ENCODE results near the gene ADCY7. TPM values are rescaled to one million over a fixed set of nuclear protein-coding genes. Genes with fewer than 3 reads are reported as not detected.
A peak's percentile ranks its signal among the peaks of the same experiment; 100 is the strongest.

The ADCY7 gene
- total and polyA plus RNA-seq, 3 donors from 2014 or later, result 5.9 to 9.4 (median 5.9) TPM

DNA sequence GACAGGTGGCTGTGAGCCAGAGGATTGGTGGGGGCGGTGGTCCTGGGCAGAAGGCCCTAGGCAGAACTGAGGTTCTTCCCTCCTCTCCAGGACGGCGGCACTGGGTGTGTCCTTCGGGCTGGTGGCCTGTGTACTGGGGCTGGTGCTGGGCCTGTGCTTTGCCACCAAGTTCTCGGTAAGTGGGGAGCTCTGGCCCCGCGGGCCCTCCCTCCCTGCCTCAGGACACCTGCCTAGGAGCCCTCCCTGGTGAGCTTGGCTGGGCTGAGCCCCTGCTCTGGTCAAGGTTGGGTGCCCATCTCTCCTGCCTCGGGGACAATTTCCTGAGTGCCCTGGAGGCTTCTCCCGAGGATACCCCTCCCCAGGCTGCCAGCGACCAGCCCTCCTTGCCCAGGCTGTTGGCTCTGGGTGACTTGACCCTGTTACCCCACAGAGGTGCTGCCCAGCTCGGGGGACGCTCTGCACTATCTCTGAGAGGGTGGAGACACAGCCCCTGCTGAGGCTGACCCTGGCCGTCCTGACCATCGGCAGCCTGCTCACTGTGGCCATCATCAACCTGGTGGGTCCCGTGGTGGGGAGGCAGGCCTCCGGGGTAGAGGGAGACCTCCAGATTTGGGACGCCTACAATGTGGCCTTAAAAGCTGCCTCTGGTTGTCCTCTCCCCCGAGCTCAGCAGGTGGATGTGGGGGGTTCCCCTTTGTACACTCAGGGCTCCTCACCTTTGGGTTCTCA lies 42.0 kb downstream of the ADCY7 start:
- Histone ChIP-seq H3K36me3 (ENCODE audit: low read depth, missing control alignments) (no peaks in the 10 kb centered on the region), H3K4me3 (no peak overlapping the region), H3K27ac (no peak overlapping the region), H3K4me1 (peaks cover 19% of the 10 kb centered on the region), H3K9me3 (no peaks in the 10 kb centered on the region), H3K27me3 (no peaks in the 10 kb centered on the region)
- DNase-seq, result peak; percentile 13
- TF ChIP-seq POLR2A (IDR thresholded peaks at IDR 0.05) (no peak), CTCF (IDR thresholded peaks at IDR 0.05) (no peak)
- intact Hi-C loops (cut with DNase I; ENCODE audit: low total_unique reads), result no loop called here
- WGBS, 2 donors, result 91 to 99% methylated on average over 6 to 11 of the region's 18 CpGs

GRCh38 chr16:50309156-50309526 lies 42.8 kb downstream of the ADCY7 start:
- Histone ChIP-seq H3K36me3 (ENCODE audit: low read depth, missing control alignments) (no peaks in the 10 kb centered on the region), H3K4me3 (no peak overlapping the region), H3K9me3 (no peaks in the 10 kb centered on the region), H3K27me3 (no peaks in the 10 kb centered on the region), H3K4me1 (peaks cover 26% of the 10 kb centered on the region), H3K27ac (no peak overlapping the region)
- no peak for TF ChIP-seq POLR2A (IDR thresholded peaks at IDR 0.05)
- no peak for TF ChIP-seq CTCF (IDR thresholded peaks at IDR 0.05)
- WGBS, 2 donors, result 73 to 81% methylated on average over 5 to 11 of the region's 11 CpGs
- no peak for DNase-seq
- intact Hi-C loops (cut with DNase I; ENCODE audit: low total_unique reads), result no loop called here

DNA sequence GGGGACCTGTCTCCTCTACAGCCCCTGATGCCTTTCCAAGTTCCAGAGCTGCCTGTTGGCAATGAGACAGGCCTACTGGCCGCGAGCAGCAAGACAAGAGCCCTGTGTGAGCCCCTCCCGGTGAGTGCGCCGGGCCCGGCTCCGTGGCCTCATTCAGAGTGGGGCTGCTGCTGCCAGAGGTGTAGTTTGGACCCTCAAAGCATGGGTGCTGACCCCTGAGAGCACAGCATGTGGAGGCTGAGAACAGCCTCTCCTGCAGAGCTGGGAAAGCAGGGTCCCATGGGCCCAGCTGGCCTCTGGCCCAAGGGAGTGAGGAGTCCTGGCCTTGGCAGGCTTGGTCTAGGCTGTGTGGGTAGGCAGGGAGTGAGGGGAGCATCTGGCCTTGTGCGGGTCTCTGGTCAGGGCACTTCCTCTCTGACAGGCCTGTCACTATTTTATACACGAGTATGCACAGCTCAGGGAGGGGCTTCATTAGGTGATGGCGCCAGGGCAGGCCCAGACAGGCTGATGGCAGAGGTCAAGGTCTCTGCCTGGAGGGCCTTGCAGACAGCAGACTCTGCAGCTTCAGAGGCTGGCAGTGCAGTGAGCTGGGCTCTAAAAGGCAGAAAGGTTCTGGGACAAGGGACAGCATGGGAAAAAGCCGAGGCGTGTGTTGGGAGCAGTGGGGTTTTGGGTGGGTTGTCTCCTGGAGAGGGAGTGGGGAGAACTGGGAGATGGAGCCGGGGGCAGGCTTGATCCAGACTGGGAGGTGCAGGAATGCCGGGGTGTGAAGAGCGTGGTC lies 43.4 kb downstream of the ADCY7 start:
- H3K36me3 ChIP-seq (ENCODE audit: low read depth, missing control alignments), result no peaks in the 10 kb centered on the region
- intact Hi-C loops (cut with DNase I; ENCODE audit: low total_unique reads), result no loop called here
- no peak for TF ChIP-seq CTCF (IDR thresholded peaks at IDR 0.05)
- TF ChIP-seq POLR2A (IDR thresholded peaks at IDR 0.05), result no peak
- peak; percentile 47 for DNase-seq
- H3K27me3 ChIP-seq, result no peaks in the 10 kb centered on the region
- peaks cover 29% of the 10 kb centered on the region for H3K4me1 ChIP-seq
- WGBS, 2 donors, result 21 to 74% methylated on average over 5 to 13 of the region's 15 CpGs
- no peak overlapping the region for H3K27ac ChIP-seq
- H3K4me3 ChIP-seq, result no peak overlapping the region
- H3K9me3 ChIP-seq, result no peaks in the 10 kb centered on the region

DNA sequence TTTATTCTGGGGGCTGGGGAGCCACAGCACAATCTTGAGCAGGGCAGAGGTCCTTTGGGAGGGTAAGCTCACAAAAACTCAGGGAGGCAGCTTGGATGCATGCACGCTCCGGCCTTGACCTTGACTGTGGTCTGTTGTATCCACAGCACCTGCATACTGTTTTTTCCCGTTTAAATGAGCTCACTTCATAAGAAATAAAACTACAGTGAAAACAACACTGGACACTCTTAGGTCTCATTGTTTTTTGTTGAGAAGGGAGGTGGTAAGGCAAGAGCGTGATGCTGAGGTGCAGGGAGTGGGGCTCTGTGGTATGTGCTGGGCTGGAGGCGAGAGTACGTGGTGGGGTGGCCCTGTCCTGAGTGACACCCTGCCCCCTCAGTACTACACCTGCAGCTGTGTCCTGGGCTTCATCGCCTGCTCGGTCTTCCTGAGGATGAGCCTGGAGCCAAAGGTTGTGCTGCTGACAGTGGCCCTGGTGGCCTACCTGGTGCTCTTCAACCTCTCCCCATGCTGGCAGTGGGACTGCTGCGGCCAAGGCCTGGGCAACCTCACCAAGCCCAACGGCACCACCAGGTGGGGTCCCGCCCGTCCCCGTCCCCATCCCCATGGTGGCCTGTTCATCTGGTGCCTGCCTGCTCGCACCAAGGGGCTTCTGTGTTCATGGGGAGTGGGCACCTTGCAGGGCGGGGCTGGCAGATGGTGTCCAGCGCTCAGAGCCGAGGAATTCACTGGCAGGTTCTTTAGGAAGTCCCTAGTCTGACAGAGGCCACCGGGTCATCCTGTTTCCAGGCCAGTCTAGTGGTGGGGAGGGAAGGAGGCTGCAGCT lies 44.2 kb downstream of the ADCY7 start:
- Histone ChIP-seq H3K27me3 (no peaks in the 10 kb centered on the region), H3K27ac (no peak overlapping the region), H3K36me3 (ENCODE audit: low read depth, missing control alignments) (no peaks in the 10 kb centered on the region), H3K4me3 (no peak overlapping the region), H3K4me1 (peaks cover 37% of the 10 kb centered on the region), H3K9me3 (no peaks in the 10 kb centered on the region)
- intact Hi-C loops (cut with DNase I; ENCODE audit: low total_unique reads), result no loop called here
- 55 to 66% methylated on average over 11 to 18 of the region's 18 CpGs for WGBS, 2 donors
- no peak for DNase-seq
- TF ChIP-seq CTCF (IDR thresholded peaks at IDR 0.05), result no peak
- TF ChIP-seq POLR2A (IDR thresholded peaks at IDR 0.05), result no peak
